ENCODE measurements around the gene DUSP12.

- TF ChIP-seq CTCF (conservative IDR thresholded peaks at IDR 0.05; ENCODE audit: low read depth in 2 of 2): no peak
- no peak for TF ChIP-seq REST (IDR thresholded peaks at IDR 0.05; ENCODE audit: unreplicated experiment)
- no peak for TF ChIP-seq POLR2AphosphoS5 (IDR thresholded peaks at IDR 0.05; ENCODE audit: low read depth)
- TF ChIP-seq EZH2 (IDR thresholded peaks at IDR 0.05; ENCODE audit: low read depth, unreplicated experiment): no peak
- no peak for TF ChIP-seq STAT1 (IDR thresholded peaks at IDR 0.05; ENCODE audit: unreplicated experiment)
- no peak for TF ChIP-seq EZH2phosphoT487 (IDR thresholded peaks at IDR 0.05; ENCODE audit: unreplicated experiment)
- no peak for TF ChIP-seq JUNB (IDR thresholded peaks at IDR 0.05; ENCODE audit: unreplicated experiment)
- TF ChIP-seq CREB1 (CRISPR knock-in tag; IDR thresholded peaks at IDR 0.05; ENCODE audit: low read depth): no peak
- TF ChIP-seq ZNF331 (CRISPR knock-in tag; IDR thresholded peaks at IDR 0.05; ENCODE audit: low read depth): no peak
- no peak for TF ChIP-seq ETS1 (IDR thresholded peaks at IDR 0.05)
- TF ChIP-seq ZNF114 (CRISPR knock-in tag; IDR thresholded peaks at IDR 0.05): no peak
- TF ChIP-seq ZNF462 (CRISPR knock-in tag; IDR thresholded peaks at IDR 0.05): no peak
Observed at GRCh38 chr1:161710560-161710959, 39.0 kb upstream of the DUSP12 start.

Measured in GM23338 (cell line).